Muscle layer of duodenum (tissue), 2 donors: Measurements from ENCODE around the gene PTPRM.

Source experiments
- H3K27ac ChIP-seq: one replicate; pipeline ENCODE4 v1.7.0; 2013; ENCODE audit warnings: mild to moderate bottlenecking, low read length
- H3K27me3 ChIP-seq: one replicate; pipeline ENCODE4 v1.7.0; 2013; ENCODE audit warnings: low read depth, mild to moderate bottlenecking, control low read depth, low read length
- H3K36me3 ChIP-seq, 2 donors: one replicate each; pipeline ENCODE4 v1.7.0; 2013; ENCODE audit warnings: low read length in 2 of 2, control low read depth in 1 of 2, mild to moderate bottlenecking in 1 of 2; ENCODE audit not compliant: insufficient read depth in 2 of 2, control insufficient read depth in 1 of 2
- H3K4me1 ChIP-seq, 2 donors: one replicate each; pipeline ENCODE4 v1.7.0; 2013; ENCODE audit warnings: low read length in 2 of 2, mild to moderate bottlenecking in 2 of 2, control low read depth in 1 of 2, moderate library complexity in 1 of 2; ENCODE audit not compliant: insufficient read depth in 2 of 2, control insufficient read depth in 1 of 2
- H3K4me3 ChIP-seq, 2 donors: one replicate each; pipeline ENCODE4 v1.7.0; 2013; ENCODE audit warnings: low read length in 2 of 2, low read depth in 1 of 2, mild to moderate bottlenecking in 1 of 2
- H3K9me3 ChIP-seq, 2 donors: one replicate each; pipeline ENCODE4 v1.7.0; 2013; ENCODE audit warnings: low read length in 2 of 2, control low read depth in 1 of 2, mild to moderate bottlenecking in 1 of 2; ENCODE audit not compliant: control insufficient read depth in 1 of 2
- donor health status: healthy.

The PTPRM gene

GRCh38 chr18:7545734-7546133, 21.4 kb upstream of the PTPRM start:
- H3K27ac ChIP-seq = no peak overlapping the region
- H3K9me3 ChIP-seq = no peaks in the 10 kb centered on the region
- H3K36me3 ChIP-seq = no peaks in the 10 kb centered on the region
- no peaks in the 10 kb centered on the region for H3K27me3 ChIP-seq
- no peak overlapping the region for H3K4me3 ChIP-seq
- H3K4me1 ChIP-seq = no peaks in the 10 kb centered on the region

- no peak overlapping the region for H3K4me3 ChIP-seq
- H3K9me3 ChIP-seq = no peaks in the 10 kb centered on the region
- no peak overlapping the region for H3K27ac ChIP-seq
- H3K4me1 ChIP-seq = no peaks in the 10 kb centered on the region
- no peaks in the 10 kb centered on the region for H3K36me3 ChIP-seq
- H3K27me3 ChIP-seq = no peaks in the 10 kb centered on the region
Observed at GRCh38 chr18:7548221-7548620, 18.9 kb upstream of the PTPRM start.

DNA sequence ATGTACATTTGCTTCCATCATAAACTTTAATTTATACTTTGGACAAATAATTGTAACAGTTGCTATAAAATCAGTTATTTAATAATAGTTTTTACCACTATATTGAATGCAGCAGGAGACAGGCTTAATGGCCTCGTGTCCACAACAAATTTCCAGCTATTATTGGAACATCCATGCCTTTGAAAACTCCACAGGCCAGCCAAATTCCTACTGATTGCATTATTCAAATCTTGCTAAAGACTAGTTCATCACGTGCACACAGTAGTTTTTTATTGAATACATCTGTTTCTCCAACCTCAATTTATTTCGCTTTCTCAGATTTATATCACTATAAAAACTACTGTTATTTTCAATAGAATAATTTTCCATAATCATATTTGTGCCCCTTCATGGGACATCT, 18.4 kb upstream of the PTPRM start:
- Histone ChIP-seq H3K36me3 (no peaks in the 10 kb centered on the region), H3K4me3 (no peak overlapping the region), H3K27me3 (no peaks in the 10 kb centered on the region), H3K9me3 (no peaks in the 10 kb centered on the region), H3K4me1 (no peaks in the 10 kb centered on the region), H3K27ac (no peak overlapping the region)

- Histone ChIP-seq H3K27me3 (no peaks in the 10 kb centered on the region), H3K27ac (no peak overlapping the region), H3K4me1 (no peaks in the 10 kb centered on the region), H3K9me3 (no peaks in the 10 kb centered on the region), H3K4me3 (no peak overlapping the region), H3K36me3 (no peaks in the 10 kb centered on the region)
Observed at GRCh38 chr18:7557973-7558372, 9.1 kb upstream of the PTPRM start.

GRCh38 chr18:7558769-7559168, 8.3 kb upstream of the PTPRM start:
- Histone ChIP-seq H3K4me1 (no peaks in the 10 kb centered on the region), H3K36me3 (no peaks in the 10 kb centered on the region), H3K27me3 (no peaks in the 10 kb centered on the region), H3K4me3 (no peak overlapping the region), H3K9me3 (no peaks in the 10 kb centered on the region), H3K27ac (no peak overlapping the region)

DNA sequence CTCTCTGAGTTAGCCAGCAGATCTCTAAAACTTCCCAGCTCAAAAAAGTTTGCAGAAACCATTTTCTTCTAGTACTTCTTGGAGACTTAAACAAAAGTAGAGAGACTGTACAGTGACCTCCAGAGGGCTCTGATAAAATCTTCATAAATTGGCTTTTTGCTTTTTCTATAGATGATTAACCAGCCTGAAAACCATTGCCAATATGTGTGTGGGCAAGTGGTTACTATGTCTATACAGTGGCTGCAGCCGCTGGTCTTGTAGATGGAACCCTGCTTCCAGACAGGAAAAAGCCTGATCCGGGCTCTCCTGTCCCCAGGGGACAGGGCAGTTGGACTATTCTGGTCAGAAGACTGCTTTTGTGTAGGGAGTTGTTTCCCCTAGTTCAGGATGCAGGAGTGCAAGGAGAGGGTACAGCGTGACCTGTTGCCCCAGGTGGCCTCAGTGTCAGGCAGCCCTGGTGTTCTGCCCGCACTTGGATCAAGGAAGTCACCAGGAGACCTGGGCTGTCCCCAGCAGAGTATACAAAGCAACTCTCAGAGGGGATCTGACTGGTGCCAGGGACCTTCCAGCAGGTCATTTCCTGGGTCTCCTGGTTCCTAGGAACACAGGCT, 7.3 kb upstream of the PTPRM start:
- H3K36me3 ChIP-seq = no peaks in the 10 kb centered on the region
- H3K4me3 ChIP-seq = no peak overlapping the region
- H3K9me3 ChIP-seq = no peaks in the 10 kb centered on the region
- no peaks in the 10 kb centered on the region for H3K4me1 ChIP-seq
- H3K27ac ChIP-seq = no peak overlapping the region
- no peaks in the 10 kb centered on the region for H3K27me3 ChIP-seq

- H3K27me3 ChIP-seq = no peaks in the 10 kb centered on the region
- H3K27ac ChIP-seq = no peak overlapping the region
- peaks cover 0 to 13% of the 10 kb centered on the region in 2 donors for H3K4me1 ChIP-seq
- H3K4me3 ChIP-seq = no peak overlapping the region
- no peaks in the 10 kb centered on the region for H3K9me3 ChIP-seq
- H3K36me3 ChIP-seq = no peaks in the 10 kb centered on the region
Observed at GRCh38 chr18:7561909-7562460, 5.1 kb upstream of the PTPRM start.

DNA sequence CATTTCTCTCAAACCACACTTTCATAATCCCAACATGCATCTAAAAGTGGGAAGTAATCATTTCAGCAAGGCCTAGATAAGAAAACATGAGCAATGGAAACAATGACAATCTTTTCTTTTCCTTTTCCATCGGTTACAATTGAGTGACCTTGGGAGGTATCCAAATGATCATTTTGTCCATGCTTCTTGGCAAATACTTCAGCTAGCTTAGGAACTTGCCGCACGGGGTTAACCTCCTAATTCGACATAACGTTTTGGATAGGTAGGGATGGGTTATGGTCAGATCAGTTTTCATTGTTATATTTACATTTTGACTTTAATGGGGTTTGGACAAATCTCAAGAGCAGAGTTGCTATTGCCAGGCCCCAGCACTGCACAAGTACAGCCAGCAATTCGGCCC, 4.6 kb upstream of the PTPRM start:
- H3K27ac ChIP-seq = no peak overlapping the region
- no peaks in the 10 kb centered on the region for H3K36me3 ChIP-seq
- no peaks in the 10 kb centered on the region for H3K27me3 ChIP-seq
- H3K4me3 ChIP-seq = no peak overlapping the region
- no peaks in the 10 kb centered on the region for H3K9me3 ChIP-seq
- H3K4me1 ChIP-seq = peaks cover 0 to 13% of the 10 kb centered on the region in 2 donors

DNA sequence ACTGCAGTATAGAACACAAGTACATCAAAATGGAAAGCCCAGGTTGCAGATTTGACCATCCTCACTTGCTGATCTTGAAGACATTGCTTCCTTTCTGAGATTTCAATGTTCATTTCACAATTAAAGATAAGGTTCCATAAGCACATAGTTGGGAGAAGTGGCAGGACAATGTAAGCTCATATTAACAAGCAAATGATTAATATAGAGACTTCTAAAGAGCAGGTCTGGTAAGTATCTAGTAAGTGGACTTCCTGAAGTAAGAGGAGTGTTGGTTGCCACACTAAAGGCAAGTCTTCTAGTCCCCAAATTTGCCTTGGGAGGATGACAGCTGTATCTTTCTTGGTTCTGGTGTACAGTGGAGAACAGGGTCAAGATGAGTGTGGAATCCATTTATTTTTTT, 1.4 kb upstream of the PTPRM start:
- H3K27ac ChIP-seq = peak overlapping the region; percentile 61
- no peaks in the 10 kb centered on the region for H3K27me3 ChIP-seq
- no peaks in the 10 kb centered on the region for H3K36me3 ChIP-seq
- no peaks in the 10 kb centered on the region for H3K9me3 ChIP-seq
- peaks cover 0 to 23% of the 10 kb centered on the region in 2 donors for H3K4me1 ChIP-seq
- H3K4me3 ChIP-seq = peak overlapping the region; percentile 62 to 71

DNA sequence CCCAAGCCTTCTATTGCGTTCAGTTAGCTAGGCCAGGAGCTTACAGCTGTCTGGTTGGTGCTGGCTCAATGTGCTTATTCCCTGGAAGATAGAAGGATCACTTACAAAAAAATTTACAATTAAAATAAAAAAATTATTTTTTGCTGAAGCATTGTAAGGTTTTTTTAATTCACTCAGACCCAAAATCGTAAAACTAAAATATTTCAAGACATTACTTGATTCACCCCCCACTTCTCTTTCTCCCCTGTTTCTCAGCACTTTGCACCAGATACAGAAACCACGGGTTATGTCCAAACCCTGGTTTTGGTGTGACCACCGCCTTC, 911 bp upstream of the PTPRM start:
- no peaks in the 10 kb centered on the region for H3K9me3 ChIP-seq
- H3K27ac ChIP-seq = peak overlapping the region; percentile 61
- H3K36me3 ChIP-seq = no peaks in the 10 kb centered on the region
- H3K27me3 ChIP-seq = no peaks in the 10 kb centered on the region
- peaks cover 0 to 23% of the 10 kb centered on the region in 2 donors for H3K4me1 ChIP-seq
- H3K4me3 ChIP-seq = peak overlapping the region; percentile 62 to 71

GRCh38 chr18:7567474-7568425, 634 bp downstream of the PTPRM start:
- no peaks in the 10 kb centered on the region for H3K9me3 ChIP-seq
- peaks cover 0 to 23% of the 10 kb centered on the region in 2 donors for H3K4me1 ChIP-seq
- peak overlapping the region; percentile 57 to 92 for H3K4me3 ChIP-seq
- H3K27me3 ChIP-seq = no peaks in the 10 kb centered on the region
- H3K27ac ChIP-seq = peak overlapping the region; percentile 69
- H3K36me3 ChIP-seq = no peaks in the 10 kb centered on the region
